DOHH2 (cell line): Measurements from ENCODE around the gene SPRR1B.

Experiments
- CTCF ChIP-seq: fragments of 200-600 bp; sonication (generic); IDR thresholded peaks from one replicate; pipeline ENCODE4 v1.5.1; 2014; ENCODE audit warnings: antibody characterized with exemption, mild to moderate bottlenecking, low read depth, low read length; ENCODE audit not compliant: poor library complexity, severe bottlenecking
- EZH2phosphoT487 ChIP-seq: fragments of 200-600 bp; sonication (generic); IDR thresholded peaks from 2 replicates; pipeline ENCODE4 v1.6.1; 2017; ENCODE audit warnings: borderline replicate concordance, mild to moderate bottlenecking, antibody characterized with exemption, low read length, moderate library complexity, mixed read lengths

- TF ChIP-seq CTCF (no peak), EZH2phosphoT487 (no peak)
These were observed 34.2 kb upstream of the SPRR1B start for GRCh38 chr1:152996633-152997400.
